IPS DF 4.7 (cell line): ENCODE measurements around the gene TXNRD1.
"Not testable (repeated sequence)": the region's sequence is repeated elsewhere in the genome, so short reads cannot be mapped to it uniquely, and the experiment has no call there.

Source experiments
- DNase-seq: peaks from one replicate; pipeline ENCODE4 v3.0.0-alpha.2; 2013; ENCODE audit warnings: low spot score; ENCODE audit errors: extremely low read depth

The TXNRD1 gene

DNA sequence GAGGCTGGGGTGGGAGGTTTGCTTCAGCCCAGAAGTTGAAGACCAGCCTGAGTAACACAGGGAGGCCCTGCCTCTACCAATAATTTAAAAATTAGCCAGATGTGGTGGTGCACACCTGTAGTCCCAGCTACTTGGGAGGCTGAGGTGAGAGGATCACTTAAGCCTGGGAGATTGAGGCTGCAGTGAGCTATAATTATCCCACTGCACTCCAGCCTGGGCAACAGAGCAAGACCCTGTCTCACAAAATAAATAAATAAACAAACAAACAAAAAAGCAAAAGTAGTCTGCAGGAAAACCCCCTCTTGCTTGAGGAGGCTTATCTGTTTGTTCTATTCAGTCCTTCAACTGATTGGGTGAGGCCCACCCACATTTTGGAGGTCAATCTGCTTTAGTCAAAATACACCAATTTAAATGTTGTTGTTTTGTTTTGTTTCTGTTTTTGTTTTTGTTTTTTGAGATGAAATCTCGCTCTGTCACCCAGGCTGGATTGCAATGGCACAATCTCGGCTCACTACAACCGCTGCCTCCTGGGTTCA lies 24.9 kb upstream of the TXNRD1 start:
- DNase-seq, result no peak

DNA sequence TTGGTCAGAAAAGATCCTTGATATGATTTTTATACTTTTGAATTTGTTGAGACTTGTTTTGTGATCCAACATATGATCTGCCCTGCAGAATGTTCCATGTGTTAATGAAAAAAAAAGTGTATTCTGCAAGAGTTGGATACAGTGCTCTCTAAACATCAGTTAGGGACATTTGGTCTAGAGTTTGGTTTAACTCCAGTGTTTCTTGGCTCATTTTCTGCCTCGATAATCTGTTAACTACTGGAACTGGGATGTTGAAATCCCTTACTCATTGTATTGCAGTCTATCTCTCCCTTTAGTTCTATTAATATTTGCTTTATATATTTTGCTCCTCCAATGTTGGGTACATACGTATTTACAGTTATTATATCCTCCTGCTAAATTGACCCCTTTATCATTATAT lies 18.3 kb upstream of the TXNRD1 start:
- DNase-seq, result no peak

DNA sequence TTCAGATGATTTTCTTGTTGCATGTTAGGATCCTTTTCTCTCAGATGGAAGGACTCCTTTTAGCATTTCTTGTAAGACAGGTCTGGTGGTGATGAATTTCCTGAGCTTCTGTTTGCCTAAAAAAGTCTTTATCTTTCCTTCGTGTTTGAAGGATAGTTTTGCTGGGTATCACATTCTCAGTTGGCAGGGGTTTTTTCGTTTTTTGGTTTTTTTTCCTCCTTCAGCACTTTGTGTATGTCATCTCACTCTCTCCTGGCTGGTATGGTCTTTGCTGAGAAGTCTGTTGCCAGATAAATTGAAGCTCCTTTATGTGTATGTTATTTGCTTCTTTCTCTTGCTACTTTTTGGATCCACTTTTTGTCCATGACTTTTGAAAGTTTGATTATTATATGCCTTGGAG lies 15.6 kb upstream of the TXNRD1 start:
- DNase-seq, result no peak

DNA sequence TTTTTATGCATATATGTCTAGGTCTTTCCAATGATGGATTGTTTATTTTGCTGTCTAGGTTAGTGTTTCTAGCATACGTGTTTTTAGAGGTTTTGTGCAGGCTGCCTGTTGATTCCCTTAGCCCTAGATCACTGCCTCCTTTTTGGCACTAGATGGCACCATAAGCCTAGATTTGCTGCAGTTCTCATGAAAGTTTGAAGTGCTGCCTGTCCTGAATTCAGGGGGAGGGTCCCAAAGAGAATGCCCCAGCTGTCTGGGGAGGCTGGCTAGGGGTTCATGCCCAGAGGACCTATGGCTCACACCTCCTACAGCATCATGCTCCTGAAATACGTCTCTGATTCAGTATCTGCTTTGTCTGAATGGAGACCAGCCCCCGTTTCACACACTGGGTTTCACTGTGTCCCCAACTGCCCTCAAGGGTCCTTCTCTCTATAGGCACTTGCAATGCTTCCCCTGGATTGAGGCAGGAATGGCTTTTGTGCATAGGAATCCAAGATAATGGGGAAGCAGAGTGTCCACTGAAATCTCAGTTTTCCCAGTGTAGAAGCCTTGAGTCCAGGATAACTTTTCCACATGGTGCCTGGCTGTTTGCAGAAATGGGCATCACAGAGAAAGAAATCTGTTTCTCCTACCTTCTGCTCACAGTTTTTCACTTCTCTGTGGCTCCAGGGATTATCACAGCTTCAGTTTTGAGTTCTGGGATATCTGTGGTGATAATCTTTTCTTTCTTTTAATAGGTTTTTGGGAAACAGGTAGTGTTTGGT lies 14.2 kb upstream of the TXNRD1 start:
- DNase-seq, result peak; percentile 56

DNA sequence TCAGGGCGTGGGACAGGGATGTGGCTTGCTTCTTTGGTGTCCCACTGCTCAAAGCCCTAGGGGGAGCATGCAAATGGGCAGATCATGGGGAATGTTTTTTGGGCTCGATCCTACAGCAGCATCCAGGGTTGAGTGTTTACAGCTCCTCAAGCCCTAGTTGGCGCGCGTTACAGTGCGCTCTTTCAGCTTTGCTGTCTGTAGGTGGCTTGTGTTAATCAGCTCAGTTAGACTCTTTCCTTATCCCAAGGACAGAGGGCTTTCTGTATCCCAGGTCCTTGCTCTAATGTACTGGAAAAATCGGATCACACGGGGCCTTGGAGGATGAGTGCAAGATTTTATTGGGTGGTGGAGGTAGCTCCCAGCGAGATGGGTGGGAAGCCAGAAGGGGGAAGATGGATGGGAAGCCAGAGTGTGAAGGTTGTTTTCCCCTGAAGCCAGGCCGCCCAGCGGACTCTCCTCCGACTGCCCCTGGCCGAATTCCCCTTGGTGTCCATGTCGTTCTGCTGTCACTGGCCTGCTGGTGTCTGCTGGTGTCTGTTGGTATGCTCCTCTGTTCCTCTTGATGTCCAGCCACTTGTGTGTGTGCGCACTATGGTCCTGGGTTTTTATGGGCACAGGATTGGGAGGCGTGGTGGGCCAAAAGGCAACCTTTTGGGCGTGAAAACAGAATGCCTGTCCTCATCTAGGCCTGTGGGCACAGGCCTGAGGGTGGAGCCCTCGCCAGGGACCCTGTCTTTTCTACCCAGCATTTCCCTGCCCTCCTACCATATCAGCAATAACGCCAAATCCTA lies 10.7 kb upstream of the TXNRD1 start:
- no peak for DNase-seq

DNA sequence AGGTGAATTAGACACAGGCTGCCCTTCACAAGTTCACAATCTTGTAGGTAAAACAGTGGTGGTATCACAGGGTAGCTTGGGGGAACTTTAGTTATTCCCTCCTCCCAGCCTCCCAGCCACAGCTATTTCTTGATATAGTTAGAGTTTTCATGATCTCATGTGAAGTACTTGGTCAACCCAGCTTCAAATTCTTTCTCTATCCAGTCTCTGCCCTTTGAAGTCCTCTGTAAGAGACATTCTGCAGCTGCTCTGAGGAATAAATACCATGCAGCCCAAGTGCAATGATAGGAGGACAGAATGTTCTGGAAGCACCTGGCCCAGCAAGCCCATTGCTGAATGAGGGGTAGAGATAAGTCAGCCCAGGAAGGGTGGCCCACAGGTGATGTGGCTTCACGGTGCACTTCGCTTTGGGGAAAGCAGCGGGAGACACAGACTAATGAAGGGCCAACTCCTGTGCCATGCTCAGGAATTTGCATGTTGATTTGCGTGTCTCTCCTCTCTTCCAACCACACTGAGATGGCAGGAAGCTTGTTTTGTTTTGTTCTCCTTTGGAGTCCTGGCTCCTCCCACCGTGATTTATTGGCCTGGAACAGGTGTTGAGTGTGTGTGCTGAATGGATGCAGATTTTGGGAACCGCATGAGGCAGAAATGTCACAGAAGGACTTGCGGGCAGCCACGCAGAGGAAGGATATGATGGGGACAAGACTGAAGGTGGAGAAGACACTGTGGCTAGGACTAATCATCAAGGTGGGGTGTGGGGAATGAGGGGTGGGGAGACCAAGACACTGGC lies 8.0 kb upstream of the TXNRD1 start:
- no peak for DNase-seq

DNA sequence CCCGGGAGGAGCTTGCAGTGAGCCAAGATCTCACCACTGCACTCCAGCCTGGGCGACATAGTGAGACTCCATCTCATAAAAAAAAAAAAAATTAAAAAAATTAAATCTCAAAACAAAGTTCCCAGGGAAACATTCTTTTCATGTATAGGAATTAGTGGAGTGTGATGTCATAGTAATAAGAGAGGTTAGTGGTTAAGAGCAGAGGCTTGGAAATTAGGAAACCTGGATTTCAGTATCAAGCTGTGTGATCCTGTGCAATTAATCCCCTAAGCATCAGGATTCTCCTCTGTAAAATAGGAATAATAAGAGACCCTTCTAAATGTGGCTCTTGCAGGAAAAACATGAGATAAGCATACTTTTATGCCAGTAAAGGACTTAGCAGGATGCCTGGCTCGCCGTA lies 3.1 kb upstream of the TXNRD1 start:
- no peak for DNase-seq

DNA sequence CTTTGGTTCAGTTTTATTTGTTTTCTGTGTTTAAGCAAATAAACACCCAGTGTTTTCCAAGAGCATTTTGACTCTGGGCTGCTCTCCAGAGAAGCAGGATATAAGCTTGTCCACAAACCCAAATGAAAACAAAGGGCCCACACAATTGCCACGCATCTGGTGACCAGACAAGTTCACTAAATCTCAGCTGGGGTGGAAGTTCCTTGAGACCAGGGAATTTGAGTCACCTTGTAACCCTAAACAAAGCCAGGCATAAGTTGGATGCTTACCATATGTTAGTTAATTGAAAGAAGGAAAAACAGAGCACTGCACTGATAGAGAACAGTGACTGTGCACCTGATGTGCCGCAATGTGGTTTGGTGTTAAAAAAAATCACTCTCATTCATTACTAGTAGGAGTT lies 1.6 kb upstream of the TXNRD1 start:
- DNase-seq, result no peak

DNA sequence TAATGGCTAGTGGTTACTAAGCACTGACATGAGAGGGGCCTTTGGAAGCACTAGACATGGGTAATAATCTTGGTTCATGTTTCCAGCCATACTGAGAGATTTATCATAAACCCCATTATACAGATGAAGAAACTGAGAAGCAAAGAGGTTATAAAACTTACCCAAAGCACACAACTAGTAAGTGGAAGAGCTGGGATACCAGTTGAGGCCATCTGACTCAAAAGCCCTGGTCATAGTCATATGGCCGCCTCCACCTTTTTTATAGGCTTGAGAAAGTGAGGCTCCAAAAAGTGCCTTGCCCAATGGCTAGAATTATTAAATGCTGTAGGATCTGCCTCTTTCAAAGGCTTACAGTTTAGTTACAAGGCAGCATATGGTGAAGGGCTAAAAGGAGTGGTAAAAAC lies 944 bp downstream of the TXNRD1 start:
- DNase-seq, result no peak

DNA sequence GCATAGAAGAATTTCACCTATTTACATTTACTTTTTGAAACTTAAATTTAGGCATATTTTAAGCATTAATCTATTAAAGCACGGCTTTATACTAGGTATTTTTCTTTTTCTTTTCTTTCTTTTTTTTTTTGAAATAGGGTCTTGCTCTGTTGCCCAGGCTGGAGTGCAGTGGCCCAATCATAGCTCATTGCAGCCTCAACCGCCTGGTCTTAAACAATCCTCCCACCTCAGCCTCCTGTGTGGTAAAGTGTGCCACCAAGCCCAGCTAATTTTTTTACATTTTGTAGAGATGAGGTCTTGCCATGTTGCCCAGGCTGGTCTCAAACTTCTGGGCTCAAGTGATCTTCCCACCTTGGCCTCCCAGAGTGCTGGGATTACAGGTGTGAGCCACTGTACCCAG lies 2.9 kb downstream of the TXNRD1 start:
- DNase-seq, result not testable (repeated sequence)

DNA sequence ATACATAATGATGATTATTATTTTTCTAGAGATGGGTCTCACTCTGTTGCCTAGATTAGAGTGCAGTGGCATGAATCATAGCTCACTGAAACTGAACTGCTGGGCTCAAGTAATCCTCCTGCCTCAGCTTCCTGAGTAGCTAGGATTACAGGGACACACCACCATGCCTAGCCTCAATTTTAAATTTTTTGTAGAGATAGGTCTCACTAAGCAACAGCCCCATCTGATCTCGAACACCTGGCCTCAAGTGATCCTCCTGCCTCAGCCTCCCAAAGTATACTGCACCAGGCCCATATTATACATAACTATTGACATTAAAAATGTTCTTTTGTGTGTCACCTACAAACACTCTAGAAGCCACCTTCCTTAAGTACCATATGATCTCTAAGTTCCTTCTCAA lies 3.4 kb downstream of the TXNRD1 start:
- no peak for DNase-seq

DNA sequence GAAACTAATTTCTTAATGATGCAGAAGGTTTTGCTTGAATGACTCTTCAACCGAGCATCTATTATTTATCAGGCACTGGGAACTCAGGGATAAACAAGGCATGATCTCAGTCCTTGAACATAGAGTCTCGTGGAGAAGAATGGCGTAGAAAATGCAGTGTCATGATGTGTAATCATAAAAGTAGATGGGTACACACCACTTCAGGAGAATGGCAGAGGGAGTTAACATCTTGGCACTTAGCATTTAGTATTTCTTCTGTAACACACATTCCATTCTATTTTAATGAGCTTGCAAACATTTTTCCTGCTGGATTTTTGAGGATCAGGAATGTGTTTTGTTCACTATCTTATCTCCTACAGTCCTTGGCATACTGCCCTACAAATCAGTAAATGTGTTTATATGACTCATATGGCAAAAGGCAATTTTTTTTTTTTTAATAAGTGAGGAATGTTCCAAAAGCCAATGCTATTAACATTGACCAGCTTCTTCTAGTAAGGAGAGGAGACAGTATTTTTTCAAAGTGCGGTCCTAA lies 3.8 kb downstream of the TXNRD1 start:
- DNase-seq, result no peak

DNA sequence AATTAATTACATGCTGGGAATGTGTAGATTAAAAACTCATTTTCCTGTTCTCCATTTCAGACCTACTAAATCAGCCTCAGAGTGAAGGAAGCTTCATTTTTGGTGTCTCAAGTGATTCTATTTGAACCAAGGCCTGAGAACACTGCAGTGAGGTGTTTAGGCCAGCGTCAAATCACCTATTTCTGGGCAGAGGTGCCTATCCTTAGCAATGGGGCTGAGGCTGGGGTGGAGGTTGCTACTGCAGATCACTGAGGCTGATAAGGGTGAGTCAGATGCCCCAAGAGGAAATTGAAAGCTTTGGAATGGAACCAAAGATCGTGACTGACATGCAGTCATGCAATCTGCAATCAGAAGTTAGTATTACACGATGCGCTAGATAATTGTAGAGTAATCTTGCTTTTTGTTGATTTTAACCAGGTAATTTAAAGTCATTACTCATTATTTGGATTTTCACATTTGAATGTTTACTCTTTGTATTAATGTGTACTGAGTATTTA lies 4.4 kb downstream of the TXNRD1 start:
- DNase-seq, result no peak

DNA sequence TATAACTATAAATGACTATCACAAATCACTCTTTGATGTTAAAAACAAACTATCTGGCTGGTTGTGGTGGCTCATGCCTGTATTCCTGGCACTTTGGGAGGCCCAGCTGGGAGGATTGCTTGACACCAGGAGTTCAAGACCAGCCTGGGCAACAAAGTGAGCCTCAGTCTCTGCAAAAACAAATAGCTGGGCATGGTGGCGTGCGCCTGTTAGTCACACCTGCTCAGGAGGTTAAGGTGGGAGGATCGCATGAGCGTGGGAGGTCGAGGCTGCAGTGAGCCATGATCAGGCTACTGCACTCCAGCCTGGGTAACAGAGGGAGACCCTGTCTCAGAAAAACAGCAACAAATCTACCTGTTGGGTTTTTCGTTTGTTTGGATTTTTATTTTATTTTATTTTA lies 5.4 kb downstream of the TXNRD1 start:
- DNase-seq, result no peak

DNA sequence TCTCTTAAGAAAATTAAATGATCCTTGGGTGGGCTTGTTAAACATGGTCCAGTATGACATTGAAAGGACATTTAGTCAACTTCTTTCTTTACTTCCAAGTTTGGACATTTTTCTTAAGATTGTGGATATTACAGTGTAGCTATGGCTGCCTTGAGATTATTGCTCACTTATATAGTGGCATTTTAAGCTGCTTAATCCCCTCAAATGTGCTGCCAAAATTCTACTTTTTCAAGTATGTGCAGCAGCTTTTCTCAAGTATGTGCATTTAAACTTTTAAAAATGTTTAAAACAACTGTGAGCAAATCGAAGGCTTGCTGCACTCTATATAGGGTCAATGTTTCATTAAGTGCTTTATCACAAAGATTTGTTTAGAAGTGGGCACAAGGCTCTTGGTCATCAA lies 7.4 kb downstream of the TXNRD1 start:
- DNase-seq, result no peak

DNA sequence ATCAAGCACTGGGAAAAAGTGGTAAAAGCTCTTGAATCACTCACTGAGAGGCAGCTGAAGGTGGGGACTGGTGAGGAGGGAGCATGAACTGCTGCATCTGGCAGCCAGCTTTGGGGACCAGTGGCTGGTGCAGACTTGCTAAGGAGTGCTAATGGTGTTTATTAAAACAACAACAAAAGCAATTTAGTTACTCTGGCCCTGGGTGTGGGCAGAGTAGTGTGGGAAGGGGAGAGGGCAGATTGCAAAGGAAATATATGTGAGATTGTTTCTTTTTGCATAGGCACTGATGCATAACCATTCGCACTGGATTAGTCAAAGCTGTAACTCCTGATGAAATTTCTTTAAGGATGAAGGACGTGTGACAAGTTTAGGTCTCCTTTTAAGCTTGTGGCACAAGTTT lies 8.1 kb downstream of the TXNRD1 start:
- no peak for DNase-seq

DNA sequence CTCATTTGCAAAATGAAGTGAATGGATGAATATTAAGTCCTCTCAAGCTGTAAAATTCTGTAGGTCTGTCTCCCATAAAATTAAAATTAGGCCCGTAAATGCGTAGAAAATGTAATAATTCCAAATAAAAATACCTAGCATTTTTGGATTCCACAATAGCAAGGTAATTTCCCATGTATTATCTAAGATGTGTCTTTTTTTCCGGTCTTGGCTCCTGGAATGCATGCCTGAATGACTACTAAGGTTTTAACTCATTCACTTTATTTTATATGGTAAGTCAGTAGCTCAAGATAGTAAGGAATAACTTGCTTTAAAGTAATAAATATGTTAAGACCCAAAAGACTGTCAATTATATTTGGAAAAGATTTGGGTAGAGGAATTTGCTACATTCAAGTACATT lies 11.1 kb downstream of the TXNRD1 start:
- DNase-seq, result no peak

DNA sequence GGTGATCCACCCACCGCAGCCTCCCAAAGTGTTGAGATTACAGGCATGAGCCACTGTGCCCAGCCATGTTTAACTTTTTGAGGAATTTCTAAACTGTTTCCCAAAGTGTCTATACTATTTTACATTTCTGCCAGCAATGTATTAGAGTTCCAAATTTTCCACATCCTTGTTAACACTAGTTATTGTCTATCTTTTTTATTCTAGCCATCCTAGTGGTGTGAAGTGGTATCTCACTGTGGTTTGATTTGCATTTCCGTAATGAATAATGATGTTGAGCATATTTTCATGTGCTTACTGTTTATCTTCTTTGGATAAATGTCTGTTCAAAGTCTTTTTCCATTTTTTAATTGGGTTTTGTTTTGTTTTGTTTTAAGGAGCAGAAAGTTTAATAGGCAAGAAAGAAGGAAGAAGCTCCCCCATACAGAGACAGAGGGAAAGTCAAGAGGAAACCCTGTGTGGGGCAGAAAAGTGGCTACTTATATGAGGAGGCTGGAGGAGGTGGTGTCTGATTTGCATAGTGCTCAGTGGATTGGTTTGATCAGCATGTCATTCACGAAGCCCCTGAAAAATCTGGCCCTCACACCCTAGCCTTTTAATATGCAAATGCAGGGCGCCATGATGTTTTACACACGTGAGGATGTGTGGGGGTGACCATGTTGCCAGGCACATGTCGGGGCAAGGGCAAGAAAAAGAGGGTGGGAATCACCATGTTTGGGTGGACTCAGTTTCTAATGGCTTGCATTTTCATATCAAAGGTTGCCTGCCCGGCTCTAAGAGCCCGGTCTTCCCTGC lies 14.9 kb downstream of the TXNRD1 start:
- DNase-seq, result no peak

DNA sequence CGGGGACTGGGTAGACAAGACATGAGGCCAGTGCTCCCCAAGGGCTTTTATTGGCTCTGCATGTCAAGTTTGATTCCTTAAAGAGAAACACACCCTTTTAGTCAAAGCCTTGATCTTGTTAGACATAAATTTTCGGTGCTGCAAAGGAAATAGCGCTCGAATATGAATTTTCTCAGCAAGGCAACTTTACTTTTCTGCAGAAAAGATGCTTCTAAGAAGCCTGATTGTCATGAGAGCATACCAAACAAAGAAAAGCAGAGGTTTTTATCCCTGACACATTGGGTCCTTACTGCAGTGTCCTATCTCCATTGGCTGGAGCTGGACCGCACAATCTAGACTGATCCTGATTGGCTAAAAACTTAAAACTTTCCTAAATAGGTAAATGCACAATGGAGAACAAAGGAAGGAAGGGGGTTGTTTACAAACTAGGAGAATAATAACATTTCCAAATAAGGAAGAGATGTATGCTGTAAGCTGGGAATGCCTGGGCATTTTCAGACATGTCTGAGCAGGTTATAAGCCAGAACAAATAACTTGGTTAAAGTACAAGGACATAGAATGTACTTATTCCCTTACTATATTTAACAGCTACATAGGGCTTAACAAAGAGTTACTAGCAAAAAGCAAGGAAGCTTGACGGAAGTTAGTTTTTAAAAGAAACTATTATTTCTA lies 17.2 kb downstream of the TXNRD1 start:
- no peak for DNase-seq

DNA sequence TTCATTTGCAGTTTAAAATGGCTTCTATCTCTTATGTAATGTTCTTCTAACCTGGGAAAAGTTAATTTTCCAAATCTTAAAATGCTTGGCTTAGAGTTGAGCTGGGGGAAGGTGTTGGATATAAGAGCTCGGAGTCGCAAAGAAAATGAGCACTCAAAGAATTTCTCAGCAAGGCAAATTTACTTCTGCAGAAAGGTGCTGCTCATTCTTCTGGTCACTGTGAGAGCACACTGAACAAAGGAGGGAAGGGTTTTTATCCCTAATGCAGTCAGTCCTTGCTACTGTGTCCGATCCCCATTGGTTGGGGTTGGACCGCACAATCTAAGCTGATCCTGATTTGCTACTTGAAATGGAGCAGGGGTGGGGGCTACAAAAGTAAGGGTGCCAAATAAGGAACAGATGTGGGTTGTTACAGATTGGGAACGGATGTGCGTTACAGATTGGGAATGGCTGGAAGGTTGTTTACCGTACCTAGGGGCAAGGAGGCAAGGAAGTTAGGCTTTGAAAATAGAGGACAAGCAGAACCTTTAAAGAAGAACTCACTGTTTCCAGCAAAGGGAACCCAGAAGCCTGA lies 19.4 kb downstream of the TXNRD1 start:
- DNase-seq, result no peak
